Prostate gland (tissue), 2 donors: ENCODE data around the gene PTPRM. TPM values are rescaled to one million over a fixed set of nuclear protein-coding genes. Genes with fewer than 3 reads are reported as not detected.
"Not testable (repeated sequence)": the region's sequence is repeated elsewhere in the genome, so short reads cannot be mapped to it uniquely, and the experiment has no call there.

Experiments used
- DNase-seq: peaks from one replicate; pipeline ENCODE4 v3.0.0-alpha.2; 2019; ENCODE audit warnings: low spot score
- H3K27ac ChIP-seq, 2 donors: fragments of 200-600 bp; sonication (generic); 2 replicates each; pipeline ENCODE4 v1.5.1; 2017 to 2019
- H3K27me3 ChIP-seq: fragments of 200-600 bp; sonication (generic); replicated peaks from 2 replicates; pipeline ENCODE4 v1.5.1; 2019; ENCODE audit not compliant: insufficient read depth
- H3K36me3 ChIP-seq, 2 donors: fragments of 200-600 bp; sonication (generic); 1 replicate in 1 of 2; 2 replicates in 1 of 2; pipeline versions ENCODE4 v1.5.1 to v1.8.1; 2017 to 2019
- H3K4me1 ChIP-seq: fragments of 200-600 bp; sonication (generic); replicated peaks from 2 replicates; pipeline ENCODE4 v1.5.1; 2019
- H3K4me3 ChIP-seq, 2 donors: fragments of 200-600 bp; sonication (generic); 2 replicates each; pipeline ENCODE4 v1.5.1; 2017 to 2019
- H3K9me3 ChIP-seq: fragments of 200-600 bp; sonication (generic); 2 replicates; pipeline ENCODE4 v1.5.1; 2017
- CTCF ChIP-seq, 4 experiments: fragments of 200-600 bp in 2 of 4; fragments of 450-650 bp in 2 of 4; sonication (generic) in 2 of 4; IDR thresholded peaks; 1 replicate in 3 of 4; 2 replicates in 1 of 4; pipeline ENCODE4 v1.5.1; 2016 to 2019; ENCODE audit warnings: antibody characterized with exemption in 4 of 4, mild to moderate bottlenecking in 2 of 4, moderate library complexity in 2 of 4
- POLR2A ChIP-seq: fragments of 450-650 bp; IDR thresholded peaks from one replicate; pipeline ENCODE4 v1.6.1; 2016; ENCODE audit warnings: antibody characterized with exemption, mild to moderate bottlenecking
- POLR2AphosphoS5 ChIP-seq: sonication (generic); formaldehyde crosslinking; IDR thresholded peaks from one replicate; pipeline ENCODE4 v1.6.1; 2017; ENCODE audit warnings: antibody characterized with exemption
- WGBS: methylation state at CpG from one replicate; pipeline ENCODE4 v1.1.5; 2018; 5-methylcytosine and 5-hydroxymethylcytosine counted together
- intact Hi-C: fragments of 100-400 bp; cut with DNase I; formaldehyde crosslinking; loops from one replicate; pipeline ENCODE4 v1.14.2; 2022
- total RNA-seq, 2 donors: library from RNA; depleted of rRNA; stranded (reverse); fragments of >200 nt; gene quantifications; one replicate each; pipeline ENCODE4 v1.1.0, GENCODE V29; 2016

Gene PTPRM
- total RNA-seq, 2 donors from 2014 or later, result 32.9 to 92.6 TPM

- no peak for DNase-seq
- no peaks in the 10 kb centered on the region for H3K36me3 ChIP-seq
- WGBS, result 90% methylated on average over 1 of the region's 1 CpG
- H3K4me3 ChIP-seq, result no peak overlapping the region
- no peak for TF ChIP-seq CTCF (IDR thresholded peaks at IDR 0.05)
- no peak for TF ChIP-seq POLR2AphosphoS5
- no peak for TF ChIP-seq POLR2A
- no peak overlapping the region for H3K27ac ChIP-seq
- intact Hi-C loops, result no loop called here
- no peaks in the 10 kb centered on the region for H3K27me3 ChIP-seq
- no peaks in the 10 kb centered on the region for H3K4me1 ChIP-seq
- H3K9me3 ChIP-seq, result no peaks in the 10 kb centered on the region
These were observed 876.4 kb downstream of the PTPRM start for GRCh38 chr18:8443505-8443904.

DNA sequence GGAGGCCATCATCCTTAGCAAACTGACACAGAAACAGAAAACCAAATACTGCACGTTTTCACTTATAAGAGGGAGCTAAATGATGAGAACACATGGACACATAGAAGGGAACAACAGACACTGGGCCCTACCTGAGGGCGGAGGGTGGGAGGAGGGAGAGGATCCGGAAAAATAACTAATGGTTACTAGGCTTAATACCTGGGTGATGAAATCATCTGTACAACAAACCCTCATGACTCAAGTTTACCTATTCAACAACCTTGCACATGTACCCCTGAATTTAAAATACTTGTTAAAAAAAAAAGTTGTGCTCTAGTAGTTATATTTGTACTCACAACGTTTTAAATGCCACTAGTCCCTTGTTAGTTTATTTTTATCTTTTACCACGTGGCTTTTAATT is 879.8 kb downstream of the PTPRM start:
- H3K4me3 ChIP-seq, H3K27ac ChIP-seq, intact Hi-C loops, H3K36me3 ChIP-seq, H3K4me1 ChIP-seq, DNase-seq, H3K27me3 ChIP-seq, H3K9me3 ChIP-seq: not testable (repeated sequence)
- WGBS, result 58% methylated on average over 5 of the region's 5 CpGs

- Histone ChIP-seq H3K4me1 (no peaks in the 10 kb centered on the region), H3K36me3 (no peaks in the 10 kb centered on the region), H3K27ac (no peak overlapping the region), H3K27me3 (no peaks in the 10 kb centered on the region), H3K4me3 (no peak overlapping the region), H3K9me3 (no peaks in the 10 kb centered on the region)
- TF ChIP-seq POLR2A, result no peak
- TF ChIP-seq CTCF (IDR thresholded peaks at IDR 0.05), result no peak
- TF ChIP-seq POLR2AphosphoS5, result no peak
- DNase-seq, result no peak
- WGBS, result 80% methylated on average over 7 of the region's 7 CpGs
- intact Hi-C loops, result no loop called here
These were observed 881.0 kb downstream of the PTPRM start for GRCh38 chr18:8448130-8448529.

GRCh38 chr18:8450013-8450412 is 882.9 kb downstream of the PTPRM start:
- Histone ChIP-seq H3K4me1 (no peaks in the 10 kb centered on the region), H3K27me3 (no peaks in the 10 kb centered on the region), H3K27ac (no peak overlapping the region), H3K9me3 (no peaks in the 10 kb centered on the region), H3K36me3 (no peaks in the 10 kb centered on the region), H3K4me3 (no peak overlapping the region)
- DNase-seq, result no peak
- 61% methylated on average over 5 of the region's 5 CpGs for WGBS
- TF ChIP-seq CTCF (IDR thresholded peaks at IDR 0.05) (peak in 1 of 4 experiments; percentile 10), POLR2AphosphoS5 (no peak), POLR2A (no peak)
- intact Hi-C loops, result no loop called here

DNA sequence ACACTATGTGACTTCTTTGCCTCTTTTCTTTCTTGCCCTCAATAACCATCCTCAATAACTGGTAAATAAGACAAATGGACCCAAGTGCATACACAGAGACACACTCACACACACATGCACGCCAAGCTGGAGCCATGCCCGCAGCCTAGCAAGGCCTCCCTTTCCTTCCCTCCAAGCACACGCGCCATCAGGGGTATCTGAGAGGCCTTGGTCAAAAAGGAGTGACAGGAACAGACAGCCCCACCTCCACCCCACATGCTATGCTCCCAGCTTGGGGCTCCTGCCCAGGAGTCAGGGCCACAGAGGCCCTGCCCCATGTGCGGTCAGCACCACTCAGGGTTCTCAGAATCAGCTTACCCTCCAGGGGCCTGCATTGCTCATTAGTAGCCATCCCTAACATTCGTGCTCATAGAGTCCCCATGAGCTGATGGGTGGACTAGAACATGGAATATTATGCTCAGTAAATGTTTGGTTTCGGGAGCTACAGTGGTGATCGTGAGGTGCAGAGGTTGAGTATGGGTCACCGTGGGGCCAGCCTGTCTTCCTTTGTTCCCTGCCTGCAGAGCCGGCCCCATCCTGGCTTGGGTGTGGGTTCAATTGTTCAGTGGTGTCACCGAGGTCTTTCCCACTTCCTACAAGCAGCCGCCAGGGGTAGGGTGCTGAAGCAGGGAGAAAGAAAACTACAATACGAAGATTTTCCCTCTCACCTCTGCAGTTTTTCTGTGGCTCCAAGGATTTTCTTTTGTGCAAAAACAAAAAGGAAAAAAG is 884.0 kb downstream of the PTPRM start:
- DNase-seq, result no peak
- Histone ChIP-seq H3K27me3 (no peaks in the 10 kb centered on the region), H3K9me3 (no peaks in the 10 kb centered on the region), H3K4me1 (no peaks in the 10 kb centered on the region), H3K4me3 (no peak overlapping the region), H3K36me3 (no peaks in the 10 kb centered on the region), H3K27ac (no peak overlapping the region)
- intact Hi-C loops, result no loop called here
- WGBS, result 74% methylated on average over 13 of the region's 13 CpGs
- TF ChIP-seq POLR2A (no peak), CTCF (IDR thresholded peaks at IDR 0.05) (no peak), POLR2AphosphoS5 (no peak)
